Panc1 (cell line): ENCODE data around the gene BABAM2. TPM values are rescaled to one million over a fixed set of nuclear protein-coding genes. Genes with fewer than 3 reads are reported as not detected.

Experiments used
- ATAC-seq: fragments of 200-7000 bp; cut with Tn5 transposase; 2 replicates; pipeline ENCODE4 v1.9.1; 2020; ENCODE audit warnings: mild to moderate bottlenecking, moderate library complexity
- BruUV-seq: library from RNA; stranded (reverse); fragments of 400-500 nt; replicated peaks from 2 replicates; lab custom pipeline; 2021; lab: Mats Ljungman, UMichigan
- CTCF ChIA-PET: fragments of 300-600 bp; sonication (Branson Sonifier 250); formaldehyde crosslinking; loops from one replicate; lab custom pipeline; 2022; ENCODE audit warnings: antibody characterized with exemption; lab: Charles Lee
- POLR2A ChIA-PET: fragments of 300-600 bp; sonication (Branson Sonifier 250); formaldehyde crosslinking; loops from one replicate; lab custom pipeline; 2022; ENCODE audit warnings: antibody characterized with exemption; lab: Charles Lee
- DNase-seq: peaks from one replicate; pipeline ENCODE4 v3.0.0-alpha.2; 2010; ENCODE audit warnings: low read depth, low spot score
- H3K27ac ChIP-seq: 2 replicates; pipeline ENCODE4 v1.5.1; 2011; ENCODE audit warnings: mild to moderate bottlenecking, low read length, inconsistent platforms
- H3K27me3 ChIP-seq: fragments of 200-500 bp; sonication (Bioruptor generic); 2 replicates; pipeline ENCODE4 v1.6.0; 2014; ENCODE audit warnings: low read length, inconsistent platforms; ENCODE audit not compliant: control insufficient read depth, insufficient read depth
- H3K36me3 ChIP-seq: fragments of 200-500 bp; sonication (Bioruptor generic); 2 replicates; pipeline ENCODE4 v1.5.1; 2014; ENCODE audit warnings: inconsistent platforms, mild to moderate bottlenecking, low read length, moderate library complexity; ENCODE audit not compliant: control insufficient read depth, insufficient read depth
- H3K4me1 ChIP-seq: 2 replicates; pipeline ENCODE4 v1.5.1; 2011; ENCODE audit warnings: inconsistent platforms, mild to moderate bottlenecking, low read length, moderate library complexity; ENCODE audit not compliant: control insufficient read depth, insufficient read depth
- H3K4me3 ChIP-seq, 2 experiments: 2 replicates each; pipeline ENCODE4 v1.5.1; 2011 to 2012; ENCODE audit warnings: low read depth in 2 of 2, low read length in 2 of 2, mild to moderate bottlenecking in 2 of 2, inconsistent platforms in 1 of 2, moderate library complexity in 1 of 2
- H3K9me3 ChIP-seq: fragments of 200-500 bp; sonication (Bioruptor generic); 2 replicates; pipeline ENCODE4 v1.5.1; 2014; ENCODE audit warnings: low read depth, mild to moderate bottlenecking, inconsistent platforms, low read length, moderate library complexity; ENCODE audit not compliant: control insufficient read depth, insufficient read depth
- POLR2AphosphoS5 ChIP-seq: IDR thresholded peaks from 2 replicates; pipeline ENCODE4 v1.6.1; 2012; ENCODE audit warnings: mild to moderate bottlenecking, low read depth, low read length, moderate library complexity
- SIN3A ChIP-seq: IDR thresholded peaks from 2 replicates; pipeline ENCODE4 v1.6.1; 2012; ENCODE audit warnings: low read depth, mild to moderate bottlenecking, low read length, moderate library complexity, borderline replicate concordance; ENCODE audit not compliant: insufficient read depth
- TCF7L2 ChIP-seq: IDR thresholded peaks from 2 replicates; pipeline ENCODE4 v1.6.1; 2011; ENCODE audit warnings: mild to moderate bottlenecking, low read depth, low read length, inconsistent platforms
- in situ Hi-C: cut with HindIII; loops from 2 replicates; pipeline ENCODE4 v1.10.0; 2016; ENCODE audit warnings: low sequenced_read_pairs, low pct_unique_long_range_greater_than_20kb
- intact Hi-C: fragments of 100-400 bp; cut with micrococcal nuclease; formaldehyde crosslinking; loops from one replicate; pipeline ENCODE4 v1.10.0; 2022; ENCODE audit not compliant: unreplicated experiment
- total RNA-seq: library from RNA; stranded (reverse); gene quantifications from one replicate; pipeline ENCODE4 v1.2.1, GENCODE V29; 2021; ENCODE audit not compliant: unreplicated experiment
- TF ChIP-seq, protein P1 (sequence below): fragments of 450-650 bp; IDR thresholded peaks from 2 replicates; pipeline ENCODE4 v1.5.1; 2017; ENCODE audit warnings: mild to moderate bottlenecking
- TF ChIP-seq, protein P2 (sequence below), 2 experiments: IDR thresholded peaks; 2 replicates each; pipeline ENCODE4 v1.6.1; 2011 to 2012; ENCODE audit warnings: low read depth in 2 of 2, control low read depth in 1 of 2, low read length in 1 of 2, mild to moderate bottlenecking in 1 of 2, moderate library complexity in 1 of 2; ENCODE audit not compliant: insufficient read depth in 1 of 2

Gene BABAM2
- total RNA-seq, 1 experiment from 2014 or later, result 31.2 TPM

GRCh38 chr2:27843992-27844391 lies 46.5 kb upstream of the BABAM2 start:
- Histone ChIP-seq H3K27me3 (no peaks in the 10 kb centered on the region), H3K4me3 (no peak overlapping the region), H3K4me1 (no peaks in the 10 kb centered on the region), H3K9me3 (no peaks in the 10 kb centered on the region), H3K36me3 (no peaks in the 10 kb centered on the region), H3K27ac (no peak overlapping the region)
- no peak for TF ChIP-seq SIN3A
- TF ChIP-seq, protein P1, sequence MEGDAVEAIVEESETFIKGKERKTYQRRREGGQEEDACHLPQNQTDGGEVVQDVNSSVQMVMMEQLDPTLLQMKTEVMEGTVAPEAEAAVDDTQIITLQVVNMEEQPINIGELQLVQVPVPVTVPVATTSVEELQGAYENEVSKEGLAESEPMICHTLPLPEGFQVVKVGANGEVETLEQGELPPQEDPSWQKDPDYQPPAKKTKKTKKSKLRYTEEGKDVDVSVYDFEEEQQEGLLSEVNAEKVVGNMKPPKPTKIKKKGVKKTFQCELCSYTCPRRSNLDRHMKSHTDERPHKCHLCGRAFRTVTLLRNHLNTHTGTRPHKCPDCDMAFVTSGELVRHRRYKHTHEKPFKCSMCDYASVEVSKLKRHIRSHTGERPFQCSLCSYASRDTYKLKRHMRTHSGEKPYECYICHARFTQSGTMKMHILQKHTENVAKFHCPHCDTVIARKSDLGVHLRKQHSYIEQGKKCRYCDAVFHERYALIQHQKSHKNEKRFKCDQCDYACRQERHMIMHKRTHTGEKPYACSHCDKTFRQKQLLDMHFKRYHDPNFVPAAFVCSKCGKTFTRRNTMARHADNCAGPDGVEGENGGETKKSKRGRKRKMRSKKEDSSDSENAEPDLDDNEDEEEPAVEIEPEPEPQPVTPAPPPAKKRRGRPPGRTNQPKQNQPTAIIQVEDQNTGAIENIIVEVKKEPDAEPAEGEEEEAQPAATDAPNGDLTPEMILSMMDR, result no peak
- no peak for TF ChIP-seq POLR2AphosphoS5
- TF ChIP-seq, protein P2, sequence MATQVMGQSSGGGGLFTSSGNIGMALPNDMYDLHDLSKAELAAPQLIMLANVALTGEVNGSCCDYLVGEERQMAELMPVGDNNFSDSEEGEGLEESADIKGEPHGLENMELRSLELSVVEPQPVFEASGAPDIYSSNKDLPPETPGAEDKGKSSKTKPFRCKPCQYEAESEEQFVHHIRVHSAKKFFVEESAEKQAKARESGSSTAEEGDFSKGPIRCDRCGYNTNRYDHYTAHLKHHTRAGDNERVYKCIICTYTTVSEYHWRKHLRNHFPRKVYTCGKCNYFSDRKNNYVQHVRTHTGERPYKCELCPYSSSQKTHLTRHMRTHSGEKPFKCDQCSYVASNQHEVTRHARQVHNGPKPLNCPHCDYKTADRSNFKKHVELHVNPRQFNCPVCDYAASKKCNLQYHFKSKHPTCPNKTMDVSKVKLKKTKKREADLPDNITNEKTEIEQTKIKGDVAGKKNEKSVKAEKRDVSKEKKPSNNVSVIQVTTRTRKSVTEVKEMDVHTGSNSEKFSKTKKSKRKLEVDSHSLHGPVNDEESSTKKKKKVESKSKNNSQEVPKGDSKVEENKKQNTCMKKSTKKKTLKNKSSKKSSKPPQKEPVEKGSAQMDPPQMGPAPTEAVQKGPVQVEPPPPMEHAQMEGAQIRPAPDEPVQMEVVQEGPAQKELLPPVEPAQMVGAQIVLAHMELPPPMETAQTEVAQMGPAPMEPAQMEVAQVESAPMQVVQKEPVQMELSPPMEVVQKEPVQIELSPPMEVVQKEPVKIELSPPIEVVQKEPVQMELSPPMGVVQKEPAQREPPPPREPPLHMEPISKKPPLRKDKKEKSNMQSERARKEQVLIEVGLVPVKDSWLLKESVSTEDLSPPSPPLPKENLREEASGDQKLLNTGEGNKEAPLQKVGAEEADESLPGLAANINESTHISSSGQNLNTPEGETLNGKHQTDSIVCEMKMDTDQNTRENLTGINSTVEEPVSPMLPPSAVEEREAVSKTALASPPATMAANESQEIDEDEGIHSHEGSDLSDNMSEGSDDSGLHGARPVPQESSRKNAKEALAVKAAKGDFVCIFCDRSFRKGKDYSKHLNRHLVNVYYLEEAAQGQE (IDR thresholded peaks at IDR 0.05; ENCODE audit: insufficient read depth in 1 of 2, low read depth in 2 of 2, low read length in 1 of 2), result no peak
- no peak for TF ChIP-seq TCF7L2
- BruUV-seq, result no TSS peak
- intact Hi-C loops, result no loop called here
- ChIA-PET POLR2A (interaction anchor here (0.7 kb wide), 1 partner anchor 321 kb away, joined by 11 read pairs; no protein-coding TSS in a partner anchor), CTCF (no interaction called here)
- no peak for ATAC-seq
- in situ Hi-C loops, result no loop called here
- no peak for DNase-seq

DNA sequence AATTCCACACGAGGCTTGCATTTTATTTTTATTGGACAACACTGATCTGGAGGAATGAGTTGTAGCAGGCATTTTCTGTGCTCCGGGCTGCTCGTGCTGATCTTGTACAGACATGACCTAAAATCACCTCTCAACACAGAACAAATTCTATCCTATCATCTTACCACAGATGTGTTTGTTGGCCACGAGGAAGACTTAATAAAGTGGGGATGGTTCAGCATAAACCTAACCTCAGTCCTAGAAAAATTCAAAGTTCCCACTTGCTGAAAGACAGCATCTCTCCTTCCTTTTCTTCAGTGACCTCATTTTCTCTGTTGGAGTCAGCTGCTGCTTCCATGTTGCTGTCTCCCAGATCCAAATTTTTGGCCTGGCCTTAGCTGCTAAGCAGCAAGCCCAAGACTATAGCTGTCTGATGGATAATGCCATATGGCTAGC lies 45.7 kb upstream of the BABAM2 start:
- POLR2A ChIA-PET, result no interaction called here
- no peak for ATAC-seq
- Histone ChIP-seq H3K36me3 (no peaks in the 10 kb centered on the region), H3K4me1 (no peaks in the 10 kb centered on the region), H3K27ac (no peak overlapping the region), H3K4me3 (no peak overlapping the region), H3K9me3 (no peaks in the 10 kb centered on the region), H3K27me3 (no peaks in the 10 kb centered on the region)
- BruUV-seq, result no TSS peak
- CTCF ChIA-PET, result no interaction called here
- intact Hi-C loops, result no loop called here
- TF ChIP-seq TCF7L2 (no peak), POLR2AphosphoS5 (no peak), SIN3A (no peak)
- TF ChIP-seq, protein P2 (IDR thresholded peaks at IDR 0.05; ENCODE audit: insufficient read depth in 1 of 2, low read depth in 2 of 2, low read length in 1 of 2), result no peak
- TF ChIP-seq, protein P1, result no peak
- no peak for DNase-seq
- in situ Hi-C loops, result no loop called here
